Smooth muscle cell of the brain vasculature (primary cell): ENCODE data around the gene PRCD.

Source experiments
- DNase-seq: peaks from one replicate; pipeline ENCODE4 v3.0.0-alpha.2; 2012; ENCODE audit warnings: low read depth, low spot score

PRCD gene

GRCh38 chr17:76570877-76571471 lies 31.1 kb downstream of the PRCD start:
- no peak for DNase-seq

GRCh38 chr17:76572201-76572910 lies 32.5 kb downstream of the PRCD start:
- no peak for DNase-seq

GRCh38 chr17:76573096-76573495 lies 33.3 kb downstream of the PRCD start:
- DNase-seq: no peak

- DNase-seq: no peak
Observed at GRCh38 chr17:76574166-76574565, 34.3 kb downstream of the PRCD start.

- no peak for DNase-seq
Observed at GRCh38 chr17:76575570-76575969, 35.7 kb downstream of the PRCD start.

DNA sequence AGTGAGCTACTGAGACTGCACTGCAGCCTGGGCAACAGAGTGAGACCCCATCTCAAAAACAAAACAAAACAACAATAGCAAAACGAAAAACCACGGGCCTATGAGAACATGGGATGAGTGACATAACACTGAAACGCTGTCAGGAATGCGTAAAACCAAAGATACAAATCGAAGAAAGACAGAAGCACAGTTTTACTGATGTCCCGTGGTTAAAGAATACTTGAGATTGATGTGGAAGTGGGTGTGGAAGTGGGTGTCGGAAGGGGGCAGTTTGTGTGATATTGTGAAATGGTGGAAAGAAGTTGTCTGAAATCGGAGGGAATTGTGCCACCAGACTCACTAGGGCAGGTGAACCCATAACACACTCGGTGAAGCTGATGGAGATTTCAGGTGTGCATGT lies 36.3 kb downstream of the PRCD start:
- DNase-seq: no peak

DNA sequence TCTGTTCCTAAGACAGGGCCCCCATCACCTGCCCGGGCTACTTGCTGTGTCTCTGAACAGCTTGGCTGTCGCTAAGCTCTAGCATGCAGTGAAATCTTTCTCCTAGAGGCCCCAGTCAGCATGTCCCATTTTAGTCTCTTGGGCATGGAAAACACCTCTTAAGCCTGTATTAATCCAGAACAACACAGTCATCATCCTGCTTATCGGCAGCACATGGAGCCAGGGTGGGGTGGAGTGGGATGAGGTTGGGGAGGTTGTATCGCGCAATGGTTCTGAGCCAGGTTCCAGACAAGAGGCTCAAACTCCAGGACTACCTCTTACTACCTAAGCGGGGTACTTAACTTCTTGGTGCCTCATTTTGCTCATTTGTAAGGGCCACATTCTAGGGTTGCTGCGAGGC lies 38.0 kb downstream of the PRCD start:
- no peak for DNase-seq

- no peak for DNase-seq
Observed at GRCh38 chr17:76578376-76578775, 38.5 kb downstream of the PRCD start.

DNA sequence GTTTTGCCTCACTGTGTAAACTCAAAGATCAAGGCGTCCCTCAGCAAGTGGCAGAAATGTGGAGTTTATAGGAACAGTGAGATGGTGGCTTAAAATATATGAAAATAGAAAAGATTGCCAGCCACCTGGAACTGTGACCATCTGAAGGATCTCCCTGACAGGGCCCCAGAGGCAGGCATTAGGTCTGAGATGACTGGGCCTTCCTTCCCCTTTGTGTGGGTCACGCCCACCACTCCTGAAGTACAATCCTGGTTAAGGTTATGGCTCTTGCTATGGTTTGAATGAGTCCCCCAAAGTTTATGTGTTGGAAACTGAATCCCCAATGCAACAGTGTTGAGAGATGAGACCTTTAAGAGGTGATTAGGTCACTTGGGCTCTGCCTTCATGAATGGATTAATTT lies 39.4 kb downstream of the PRCD start:
- no peak for DNase-seq

- DNase-seq: no peak
Observed at GRCh38 chr17:76581515-76581914, 41.7 kb downstream of the PRCD start.

DNA sequence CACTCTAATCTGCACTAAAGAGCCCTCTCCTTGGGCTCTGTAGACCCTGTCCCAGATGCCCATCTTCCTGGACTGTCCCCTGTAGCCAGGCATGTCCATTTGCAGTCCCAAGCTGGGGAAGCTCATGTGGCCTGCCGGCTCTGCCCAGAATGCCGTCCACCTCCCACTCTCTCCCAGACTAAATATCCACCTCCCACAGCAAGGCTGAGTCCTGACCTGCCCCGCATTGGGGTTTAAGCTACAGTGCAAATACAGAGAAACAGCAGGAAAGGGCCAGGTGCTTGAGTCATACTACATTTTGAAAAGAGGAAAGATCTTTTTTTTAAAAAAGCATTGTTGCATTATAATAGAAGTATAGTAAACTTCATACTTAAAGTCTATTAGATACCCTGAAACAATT lies 42.8 kb downstream of the PRCD start:
- DNase-seq: no peak

- DNase-seq: no peak
Observed at GRCh38 chr17:76584427-76585032, 44.7 kb downstream of the PRCD start.

- DNase-seq: no peak
Observed at GRCh38 chr17:76585033-76585648, 45.3 kb downstream of the PRCD start.

DNA sequence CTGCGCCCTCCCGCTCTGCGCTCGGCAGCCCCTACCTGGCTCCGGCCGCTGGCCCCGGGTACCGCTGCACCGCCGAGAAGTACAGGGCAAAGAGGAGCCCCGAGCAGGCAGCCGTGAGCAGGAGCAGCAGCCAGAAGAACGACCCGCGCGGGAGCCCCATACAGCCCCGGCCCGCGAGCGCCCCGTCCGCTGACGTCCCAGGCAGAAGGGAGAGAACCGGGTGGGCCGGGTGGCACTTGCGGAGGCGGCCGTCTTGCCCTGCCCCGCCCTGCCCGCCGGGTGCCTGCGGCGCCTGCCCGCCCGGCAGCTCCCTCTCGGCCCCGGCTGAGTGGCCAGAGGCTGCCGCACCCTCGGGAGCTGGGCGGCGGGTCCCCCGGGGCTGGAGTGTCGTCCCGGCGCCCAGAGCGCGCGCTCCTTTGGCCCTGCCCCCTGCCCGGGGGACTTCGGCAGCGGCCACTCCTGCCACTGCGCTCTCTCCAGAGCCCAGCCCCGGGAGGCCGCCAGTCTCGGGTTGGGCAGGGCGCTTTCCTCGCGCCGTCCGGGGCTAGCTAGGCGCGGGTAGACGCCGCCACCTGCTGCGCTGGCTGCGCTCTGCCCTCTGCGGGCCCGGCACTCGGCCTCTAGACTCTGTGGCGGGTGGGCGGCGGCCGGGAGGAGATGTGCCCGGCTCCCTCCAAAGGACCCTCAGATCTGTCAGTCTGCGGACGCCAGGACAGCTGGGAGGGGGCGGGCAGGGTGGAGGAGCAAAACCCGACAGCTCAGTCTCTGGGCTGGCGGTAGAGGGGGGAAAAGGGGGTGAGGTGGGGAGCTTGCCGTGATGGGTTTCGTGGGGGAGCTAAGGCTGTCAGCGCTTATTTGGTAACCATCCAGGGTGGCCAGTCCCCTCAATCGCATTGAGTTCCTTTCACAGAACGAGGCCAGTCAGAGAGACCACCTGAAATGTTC lies 46.1 kb downstream of the PRCD start, which contains the start of gene ST6GALNAC2:
ST6GALNAC2 (minus strand) TSS at position 212 of the 945 bp plus-strand sequence; CDS start at position 160, 52 bp downstream.
- DNase-seq: no peak

DNA sequence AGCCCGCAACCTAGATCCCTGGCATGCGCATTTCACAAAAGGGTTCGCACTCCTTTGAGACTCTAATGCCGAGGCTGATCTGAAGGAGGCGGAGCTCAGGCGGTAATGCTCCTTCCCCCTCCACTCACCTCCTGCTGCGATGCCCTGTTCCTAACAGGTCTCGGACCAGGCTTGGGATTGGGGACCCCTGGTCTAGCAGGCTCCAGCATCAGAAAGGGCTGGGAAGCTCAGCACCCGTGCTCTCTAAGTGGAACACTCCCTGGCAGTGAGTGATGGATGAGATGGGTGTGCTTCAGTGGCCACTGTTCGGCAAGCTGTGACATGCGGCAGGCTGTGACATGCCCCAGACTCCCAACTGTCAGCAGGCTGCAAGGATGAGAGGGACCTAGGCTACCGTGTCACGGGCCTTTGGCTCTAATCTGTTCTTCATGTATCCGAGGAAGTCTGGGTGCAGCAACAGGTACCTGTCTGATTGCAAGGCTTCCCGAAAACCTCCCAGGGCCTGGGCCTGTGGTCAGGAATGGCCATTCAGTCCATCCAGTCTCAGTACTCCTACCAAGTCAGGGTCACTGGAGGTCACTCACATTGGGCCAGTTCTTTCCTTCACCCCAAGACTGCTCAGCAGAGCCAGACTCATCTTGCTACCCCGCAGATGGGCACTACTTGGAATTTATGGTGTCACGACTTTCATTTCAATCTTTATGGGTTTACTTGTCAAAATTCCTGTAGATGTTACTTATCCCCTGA lies 47.1 kb downstream of the PRCD start:
- DNase-seq: no peak

GRCh38 chr17:76588182-76588581 lies 48.3 kb downstream of the PRCD start:
- DNase-seq: no peak

- no peak for DNase-seq
Observed at GRCh38 chr17:76593384-76593826, 53.6 kb downstream of the PRCD start.

DNA sequence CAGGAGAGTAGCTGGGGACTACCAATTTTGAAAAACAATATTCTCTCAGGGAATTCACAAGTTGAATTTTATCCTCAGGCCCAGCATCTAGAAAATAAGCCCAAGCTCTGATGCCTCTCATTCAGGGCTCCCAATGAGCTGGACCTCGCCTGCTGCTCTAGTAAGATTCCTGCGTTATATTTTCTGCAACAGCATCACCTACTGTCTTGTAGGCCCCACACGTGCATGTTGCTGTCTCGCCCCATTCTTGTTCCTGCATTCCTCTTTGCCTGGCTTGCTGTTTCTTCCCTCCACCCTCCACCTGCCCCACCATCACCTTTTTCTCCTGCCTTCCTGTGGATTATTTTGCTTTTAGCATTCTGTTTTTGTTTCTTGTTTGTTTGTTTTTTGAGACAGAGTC lies 54.1 kb downstream of the PRCD start:
- no peak for DNase-seq

DNA sequence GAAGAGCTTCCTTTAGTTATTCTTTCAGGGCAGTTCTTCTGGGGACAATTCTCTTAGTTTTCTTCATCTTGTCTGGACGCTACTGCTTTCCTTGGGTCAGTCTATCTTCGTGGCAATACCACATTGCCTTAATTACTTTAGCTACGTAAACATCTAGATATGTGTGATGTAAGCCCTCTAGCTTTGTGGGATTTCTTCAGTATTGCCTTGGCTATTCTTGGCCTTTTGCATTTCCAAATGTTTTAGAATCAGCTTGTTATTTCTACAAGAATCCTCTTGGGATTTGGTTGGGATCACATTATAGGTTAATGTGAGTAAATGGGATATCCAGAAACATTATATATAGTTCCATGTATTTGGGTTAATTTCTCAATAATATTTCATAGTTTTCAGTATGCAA lies 54.8 kb downstream of the PRCD start:
- no peak for DNase-seq
